Measurements from ENCODE around the gene CCDC152.

GRCh38 chr5:42836070-42836769, 79.6 kb downstream of the CCDC152 start:
- TF ChIP-seq CTCF (IDR thresholded peaks at IDR 0.05) (no peak), POLR2AphosphoS5 (IDR thresholded peaks at IDR 0.05) (no peak)

All from transverse colon (tissue), 4 donors.